Esophagus squamous epithelium (tissue), 5 donors: ENCODE measurements around the gene PAK3. TPM values are rescaled to one million over a fixed set of nuclear protein-coding genes. Genes with fewer than 3 reads are reported as not detected.
A peak's percentile ranks its signal among the peaks of the same experiment; 100 is the strongest.

Experiments
- DNase-seq: peaks from one replicate; lab custom pipeline; 2025; lab: John Stamatoyannopoulos, UW
- H3K27ac ChIP-seq, 4 donors: fragments of 200-600 bp; sonication (generic); one replicate each; pipeline ENCODE4 v1.5.1; 2016 to 2019; ENCODE audit warnings: mild to moderate bottlenecking in 1 of 4
- H3K27me3 ChIP-seq, 4 donors: fragments of 200-600 bp; sonication (generic); 1 replicate in 3 of 4; 2 replicates in 1 of 4; pipeline versions ENCODE4 v1.5.1 to v1.6.0; 2017 to 2021; ENCODE audit warnings: antibody characterized with exemption in 1 of 4
- H3K36me3 ChIP-seq, 3 donors: fragments of 200-600 bp; sonication (generic); one replicate each; pipeline ENCODE4 v1.5.1; 2016 to 2019
- H3K4me1 ChIP-seq, 3 donors: fragments of 200-600 bp; sonication (generic); one replicate each; pipeline ENCODE4 v1.5.1; 2017 to 2019
- H3K4me3 ChIP-seq, 4 donors: fragments of 200-600 bp; sonication (generic); 1 replicate in 3 of 4; 2 replicates in 1 of 4; pipeline ENCODE4 v1.5.1; 2016 to 2019; ENCODE audit warnings: mild to moderate bottlenecking in 2 of 4, moderate library complexity in 1 of 4
- H3K9me3 ChIP-seq, 3 donors: fragments of 200-600 bp; sonication (generic); one replicate each; pipeline ENCODE4 v1.5.1; 2016 to 2019
- POLR2A ChIP-seq, 4 donors: fragments of 450-650 bp; IDR thresholded peaks; one replicate each; pipeline ENCODE4 v1.6.1; 2017; ENCODE audit warnings: antibody characterized with exemption in 4 of 4, mild to moderate bottlenecking in 4 of 4, moderate library complexity in 3 of 4
- WGBS, 2 donors: methylation state at CpG; one replicate each; pipeline ENCODE4 v1.1.5; 2018; 5-methylcytosine and 5-hydroxymethylcytosine counted together
- intact Hi-C: fragments of 100-400 bp; cut with DNase I; formaldehyde crosslinking; loops from one replicate; pipeline ENCODE4 v1.15.0; 2022
- total RNA-seq, 4 donors: library from RNA; depleted of rRNA; stranded (reverse); fragments of >200 nt; gene quantifications; one replicate each; pipeline ENCODE4 v1.1.0, GENCODE V29; 2016
- TF ChIP-seq, protein P1 (sequence below), 6 experiments: fragments of 450-650 bp in 4 of 6; fragments of 200-600 bp in 2 of 6; sonication (generic) in 2 of 6; IDR thresholded peaks; one replicate each; pipeline ENCODE4 v1.5.1; 2016 to 2019; ENCODE audit warnings: antibody characterized with exemption in 6 of 6, mild to moderate bottlenecking in 4 of 6, moderate library complexity in 4 of 6
- donor health status: DM: yes; HTN: yes; CAD: no.

Gene PAK3
- total RNA-seq, 4 donors from 2014 or later, result 0.09 to 2.1 (median 0.45) TPM

DNA sequence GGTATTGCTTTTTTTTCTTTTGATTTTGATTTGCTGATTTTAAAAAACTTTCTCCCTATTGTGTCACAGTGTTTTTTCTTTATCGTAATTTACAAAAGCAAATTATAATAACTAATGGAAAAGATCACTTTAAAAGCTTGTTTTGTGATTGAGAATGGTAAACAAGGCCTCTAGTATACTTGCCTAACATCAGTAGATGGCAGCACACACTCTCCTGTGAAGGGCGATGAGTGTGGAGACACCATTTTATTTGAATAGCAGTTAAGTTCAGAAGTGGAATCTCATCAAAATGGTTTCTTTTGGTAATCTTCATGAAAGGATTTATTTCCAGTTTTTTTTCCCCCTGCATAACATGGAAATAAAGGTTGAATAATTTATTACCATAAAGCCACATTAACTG, 72.3 kb downstream of the PAK3 start:
- Histone ChIP-seq H3K4me1 (no peaks in the 10 kb centered on the region), H3K27ac (no peak overlapping the region), H3K36me3 (no peaks in the 10 kb centered on the region), H3K9me3 (no peaks in the 10 kb centered on the region), H3K27me3 (no peaks in the 10 kb centered on the region), H3K4me3 (no peak overlapping the region)
- WGBS, 2 donors, result 54 to 82% methylated on average over 2 of the region's 2 CpGs
- DNase-seq, result no peak
- no peak for TF ChIP-seq POLR2A (IDR thresholded peaks at IDR 0.05)
- TF ChIP-seq, protein P1, sequence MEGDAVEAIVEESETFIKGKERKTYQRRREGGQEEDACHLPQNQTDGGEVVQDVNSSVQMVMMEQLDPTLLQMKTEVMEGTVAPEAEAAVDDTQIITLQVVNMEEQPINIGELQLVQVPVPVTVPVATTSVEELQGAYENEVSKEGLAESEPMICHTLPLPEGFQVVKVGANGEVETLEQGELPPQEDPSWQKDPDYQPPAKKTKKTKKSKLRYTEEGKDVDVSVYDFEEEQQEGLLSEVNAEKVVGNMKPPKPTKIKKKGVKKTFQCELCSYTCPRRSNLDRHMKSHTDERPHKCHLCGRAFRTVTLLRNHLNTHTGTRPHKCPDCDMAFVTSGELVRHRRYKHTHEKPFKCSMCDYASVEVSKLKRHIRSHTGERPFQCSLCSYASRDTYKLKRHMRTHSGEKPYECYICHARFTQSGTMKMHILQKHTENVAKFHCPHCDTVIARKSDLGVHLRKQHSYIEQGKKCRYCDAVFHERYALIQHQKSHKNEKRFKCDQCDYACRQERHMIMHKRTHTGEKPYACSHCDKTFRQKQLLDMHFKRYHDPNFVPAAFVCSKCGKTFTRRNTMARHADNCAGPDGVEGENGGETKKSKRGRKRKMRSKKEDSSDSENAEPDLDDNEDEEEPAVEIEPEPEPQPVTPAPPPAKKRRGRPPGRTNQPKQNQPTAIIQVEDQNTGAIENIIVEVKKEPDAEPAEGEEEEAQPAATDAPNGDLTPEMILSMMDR (IDR thresholded peaks at IDR 0.05), result peak in 1 of 6 experiments; percentile 21
- intact Hi-C loops, result no loop called here

DNA sequence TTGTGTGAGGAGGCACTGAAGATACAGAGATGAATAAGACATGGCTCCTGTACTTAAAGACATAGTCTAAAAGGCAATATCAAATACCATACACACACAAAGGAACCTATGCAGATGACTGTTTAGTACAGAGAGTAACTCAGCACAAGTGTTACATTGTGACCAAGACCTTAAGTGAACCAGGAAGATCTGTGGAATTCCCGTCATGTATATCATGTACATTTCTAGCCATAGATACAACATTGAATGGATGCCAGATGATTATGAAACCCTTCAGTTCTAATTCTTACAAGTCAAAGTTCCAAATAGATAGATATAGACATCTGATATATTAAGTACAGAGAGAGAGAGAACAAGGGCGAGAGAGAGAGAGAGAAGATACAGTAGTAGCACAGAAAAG, 73.2 kb downstream of the PAK3 start:
- intact Hi-C loops, result no loop called here
- TF ChIP-seq POLR2A (IDR thresholded peaks at IDR 0.05), result no peak
- TF ChIP-seq, protein P1 (IDR thresholded peaks at IDR 0.05), result no peak
- Histone ChIP-seq H3K27me3 (no peaks in the 10 kb centered on the region), H3K27ac (no peak overlapping the region), H3K36me3 (no peaks in the 10 kb centered on the region), H3K9me3 (no peaks in the 10 kb centered on the region), H3K4me3 (no peak overlapping the region), H3K4me1 (no peaks in the 10 kb centered on the region)
- 63 to 77% methylated on average over 2 of the region's 2 CpGs for WGBS, 2 donors
- DNase-seq, result no peak

DNA sequence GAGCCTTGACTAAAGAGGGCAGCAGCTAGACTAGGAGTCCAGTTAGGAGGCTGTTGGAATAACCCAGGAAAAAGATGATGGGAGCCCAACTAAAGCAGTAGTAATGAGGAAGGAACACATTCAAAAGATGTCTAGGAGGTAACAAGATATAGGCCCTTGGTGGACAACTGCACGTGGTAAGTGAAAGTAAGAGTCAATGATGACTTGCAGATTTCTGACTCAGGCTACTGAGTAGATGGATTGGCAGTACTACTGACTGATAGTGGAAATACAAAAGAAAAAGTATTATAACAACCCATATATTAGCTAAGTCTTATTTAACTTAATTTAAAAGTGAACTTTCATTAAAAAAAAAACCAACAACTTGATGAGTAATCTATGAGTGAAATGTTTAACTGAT, 74.0 kb downstream of the PAK3 start:
- Histone ChIP-seq H3K4me1 (no peaks in the 10 kb centered on the region), H3K4me3 (no peak overlapping the region), H3K27me3 (no peaks in the 10 kb centered on the region), H3K27ac (no peak overlapping the region), H3K9me3 (no peaks in the 10 kb centered on the region), H3K36me3 (no peaks in the 10 kb centered on the region)
- 31 to 60% methylated on average over 1 of the region's 1 CpG for WGBS, 2 donors
- intact Hi-C loops, result no loop called here
- no peak for DNase-seq
- TF ChIP-seq, protein P1 (IDR thresholded peaks at IDR 0.05), result no peak
- no peak for TF ChIP-seq POLR2A (IDR thresholded peaks at IDR 0.05)

DNA sequence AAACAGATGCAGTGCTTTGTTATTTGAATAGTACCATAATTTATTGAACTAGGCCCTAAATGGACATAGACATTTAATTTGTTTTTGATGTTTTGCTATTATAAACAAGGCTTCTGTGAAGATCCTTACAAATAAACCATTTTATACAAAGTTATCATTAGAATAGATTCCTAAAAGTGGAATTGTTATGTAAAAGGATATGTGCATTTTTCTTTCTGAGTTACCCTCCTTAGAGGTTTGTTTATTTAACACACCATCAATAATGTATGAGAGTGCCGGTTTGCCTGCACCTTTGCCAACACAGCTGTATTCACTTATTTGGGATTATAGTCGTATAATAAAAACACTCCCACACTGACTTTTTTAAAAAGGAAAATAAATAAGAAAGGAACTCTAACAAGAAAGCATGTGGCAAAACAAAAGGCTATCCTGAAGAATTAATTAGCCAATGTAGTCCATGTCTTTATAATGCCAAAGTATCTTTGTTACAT, 84.8 kb downstream of the PAK3 start:
- H3K27ac ChIP-seq, result no peak overlapping the region
- WGBS, 2 donors, result 16 to 32% methylated on average over 2 of the region's 2 CpGs
- DNase-seq, result no peak
- no peaks in the 10 kb centered on the region for H3K9me3 ChIP-seq
- no peaks in the 10 kb centered on the region for H3K4me1 ChIP-seq
- TF ChIP-seq, protein P1 (IDR thresholded peaks at IDR 0.05), result no peak
- no peak for TF ChIP-seq POLR2A (IDR thresholded peaks at IDR 0.05)
- no peaks in the 10 kb centered on the region for H3K36me3 ChIP-seq
- H3K4me3 ChIP-seq, result no peak overlapping the region
- H3K27me3 ChIP-seq, result no peaks in the 10 kb centered on the region
- intact Hi-C loops, result no loop called here

DNA sequence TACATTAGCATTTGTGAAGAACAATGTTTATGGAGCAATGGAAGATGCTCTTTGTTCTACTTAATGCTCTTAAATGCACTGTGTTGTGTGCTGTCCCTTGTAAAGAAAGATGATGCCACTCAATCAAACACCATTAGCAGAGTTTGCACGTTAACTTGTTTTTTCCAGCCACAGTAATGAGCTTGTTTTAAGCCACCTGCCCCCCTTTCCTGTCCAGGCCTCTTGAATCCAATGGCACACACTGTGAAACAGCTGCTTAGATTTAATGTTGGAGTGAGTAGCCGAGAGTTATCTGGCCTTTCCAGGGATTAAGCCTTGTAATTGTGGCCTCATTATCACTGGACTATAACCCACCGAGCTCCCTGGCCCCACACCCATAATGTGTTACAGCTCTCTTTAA, 86.0 kb downstream of the PAK3 start:
- 38 to 54% methylated on average over 3 of the region's 3 CpGs for WGBS, 2 donors
- Histone ChIP-seq H3K36me3 (no peaks in the 10 kb centered on the region), H3K4me1 (no peaks in the 10 kb centered on the region), H3K27ac (no peak overlapping the region), H3K4me3 (no peak overlapping the region), H3K9me3 (no peaks in the 10 kb centered on the region), H3K27me3 (no peaks in the 10 kb centered on the region)
- intact Hi-C loops, result no loop called here
- no peak for TF ChIP-seq POLR2A (IDR thresholded peaks at IDR 0.05)
- TF ChIP-seq, protein P1 (IDR thresholded peaks at IDR 0.05), result no peak
- no peak for DNase-seq
